Right atrium auricular region (tissue), 2 donors: ENCODE results near the gene CD96. TPM values are rescaled to one million over a fixed set of nuclear protein-coding genes. Genes with fewer than 3 reads are reported as not detected.

ENCODE experiments used
- DNase-seq: peaks from one replicate; pipeline ENCODE4 v3.0.0-alpha.2; 2019; ENCODE audit warnings: low spot score
- H3K27ac ChIP-seq, 2 donors: fragments of 200-600 bp; sonication (generic); 1 replicate in 1 of 2; 2 replicates in 1 of 2; pipeline ENCODE4 v1.5.1; 2016 to 2019
- H3K27me3 ChIP-seq, 2 donors: fragments of 200-600 bp; sonication (generic); one replicate each; pipeline versions ENCODE4 v1.5.1 to v1.6.0; 2017 to 2019
- H3K36me3 ChIP-seq: fragments of 200-600 bp; sonication (generic); one replicate; pipeline ENCODE4 v1.5.1; 2016
- H3K4me1 ChIP-seq, 2 donors: fragments of 200-600 bp; sonication (generic); one replicate each; pipeline versions ENCODE4 v1.5.1 to v1.6.0; 2017 to 2019
- H3K4me3 ChIP-seq, 2 donors: fragments of 200-600 bp; sonication (generic); 1 replicate in 1 of 2; 2 replicates in 1 of 2; pipeline ENCODE4 v1.5.1; 2017 to 2019; ENCODE audit warnings: mild to moderate bottlenecking in 1 of 2, moderate library complexity in 1 of 2
- H3K9me3 ChIP-seq, 2 donors: fragments of 200-600 bp; sonication (generic); one replicate each; pipeline ENCODE4 v1.5.1; 2019
- CTCF ChIP-seq, 2 donors: fragments of 200-600 bp; sonication (generic); IDR thresholded peaks; one replicate each; pipeline ENCODE4 v1.5.1; 2019; ENCODE audit warnings: antibody characterized with exemption in 2 of 2
- total RNA-seq, 2 donors: library from RNA; depleted of rRNA; stranded (reverse); fragments of >200 nt; gene quantifications; one replicate each; pipeline ENCODE4 v1.1.0, GENCODE V29; 2016

Gene CD96
- total RNA-seq, 2 donors from 2014 or later = 0.55 to 0.85 TPM

- no peak for TF ChIP-seq CTCF (IDR thresholded peaks at IDR 0.05)
- no peaks in the 10 kb centered on the region for H3K4me1 ChIP-seq
- H3K4me3 ChIP-seq = no peak overlapping the region
- H3K27me3 ChIP-seq = no peaks in the 10 kb centered on the region
- no peaks in the 10 kb centered on the region for H3K36me3 ChIP-seq
- H3K27ac ChIP-seq = no peak overlapping the region
- DNase-seq = no peak
- no peaks in the 10 kb centered on the region for H3K9me3 ChIP-seq
These were observed 153.7 kb downstream of the CD96 start for GRCh38 chr3:111695636-111696117.

DNA sequence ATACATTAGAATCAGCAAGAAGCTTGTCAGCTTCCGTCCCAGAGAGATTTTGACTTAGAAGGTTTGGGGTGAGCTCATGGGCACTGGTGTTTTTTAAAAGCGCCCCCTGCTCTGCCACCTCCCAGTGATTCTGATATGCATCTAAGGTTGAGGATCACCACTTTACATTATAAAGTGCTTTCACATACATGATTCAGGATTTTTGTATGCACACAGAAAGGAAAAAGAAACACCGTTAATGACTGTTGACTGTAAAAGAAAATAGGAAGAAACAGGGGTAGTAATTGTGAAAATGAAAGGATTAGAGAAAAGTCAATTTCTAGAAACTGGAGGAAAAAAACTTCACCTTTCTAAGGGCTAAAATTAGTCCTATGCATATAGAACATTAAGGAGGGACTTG, 158.1 kb downstream of the CD96 start:
- H3K9me3 ChIP-seq = no peaks in the 10 kb centered on the region
- no peak for DNase-seq
- H3K27me3 ChIP-seq = no peaks in the 10 kb centered on the region
- no peaks in the 10 kb centered on the region for H3K4me1 ChIP-seq
- no peak overlapping the region for H3K27ac ChIP-seq
- no peak for TF ChIP-seq CTCF (IDR thresholded peaks at IDR 0.05)
- no peaks in the 10 kb centered on the region for H3K36me3 ChIP-seq
- H3K4me3 ChIP-seq = no peak overlapping the region

DNA sequence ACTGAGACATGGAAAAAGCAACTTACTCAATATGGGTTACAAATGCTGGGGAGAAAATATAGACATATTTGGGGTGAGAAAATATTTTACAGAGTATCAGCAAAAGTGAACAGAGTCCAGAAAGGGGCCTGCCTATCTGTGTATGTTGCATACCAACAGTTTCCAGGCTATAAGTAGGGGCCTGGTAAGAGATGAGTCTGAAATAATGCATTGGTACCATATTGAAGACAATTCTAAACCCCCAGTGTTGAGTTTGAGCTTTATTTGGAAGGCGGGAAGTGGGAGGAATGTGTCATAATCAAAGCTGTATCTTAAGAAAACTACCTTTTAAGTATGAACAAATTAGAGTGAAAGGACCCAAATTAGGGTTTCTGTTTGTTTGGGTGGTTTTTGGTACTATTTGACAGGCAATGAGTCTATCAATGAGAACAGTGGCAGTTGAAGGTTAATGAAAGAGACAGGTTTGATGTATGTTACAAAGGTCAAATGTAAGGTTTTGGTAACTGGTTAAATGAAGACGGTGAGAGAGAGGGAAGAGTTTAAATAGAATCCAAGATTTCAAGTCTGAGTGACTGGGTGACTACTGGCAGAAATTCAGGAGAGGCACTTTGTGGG, 159.4 kb downstream of the CD96 start:
- no peak overlapping the region for H3K4me3 ChIP-seq
- no peak overlapping the region for H3K27ac ChIP-seq
- H3K36me3 ChIP-seq = no peaks in the 10 kb centered on the region
- DNase-seq = no peak
- H3K27me3 ChIP-seq = no peaks in the 10 kb centered on the region
- no peak for TF ChIP-seq CTCF (IDR thresholded peaks at IDR 0.05)
- H3K4me1 ChIP-seq = no peaks in the 10 kb centered on the region
- H3K9me3 ChIP-seq = no peaks in the 10 kb centered on the region

Other genes starting within 250 kb of the CD96 start
- gene ZBED2, start 53.1 kb downstream of the CD96 start, total RNA-seq = under 1 TPM in 1 of 2 donors, not detected in 1; 0.47 TPM
- under 1 TPM; 0.19 to 0.43 TPM for gene PLCXD2, start 132.5 kb downstream of the CD96 start, total RNA-seq